Kidney glomerular epithelial cell (primary cell): ENCODE results near the gene PLEKHA7.

Experiments
- DNase-seq: peaks from one replicate; lab custom pipeline; 2025; lab: John Stamatoyannopoulos, UW

PLEKHA7 gene

GRCh38 chr11:16809886-16810668 lies 204.1 kb downstream of the PLEKHA7 start:
- DNase-seq, result no peak

GRCh38 chr11:16807306-16807705 lies 206.9 kb downstream of the PLEKHA7 start:
- no peak for DNase-seq

DNA sequence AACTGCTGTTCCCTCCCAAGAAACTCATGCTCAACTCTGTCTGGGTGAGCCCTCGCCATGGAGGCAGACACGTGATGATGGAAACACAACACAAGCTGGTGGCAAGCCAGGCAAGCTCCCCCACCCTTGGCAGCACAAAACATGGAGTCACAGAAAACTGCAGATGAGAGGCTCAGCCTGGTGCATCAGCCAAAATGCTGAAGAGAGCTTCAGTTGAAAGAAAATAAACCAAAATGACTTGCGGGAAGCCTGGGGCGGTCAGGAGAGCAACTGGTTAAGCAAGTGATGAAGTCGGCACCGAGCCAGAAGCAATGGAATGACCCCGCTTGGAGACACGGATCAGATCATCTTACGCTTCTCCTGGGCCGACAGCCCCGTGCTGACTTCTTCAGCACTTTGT lies 207.4 kb downstream of the PLEKHA7 start:
- DNase-seq, result no peak

DNA sequence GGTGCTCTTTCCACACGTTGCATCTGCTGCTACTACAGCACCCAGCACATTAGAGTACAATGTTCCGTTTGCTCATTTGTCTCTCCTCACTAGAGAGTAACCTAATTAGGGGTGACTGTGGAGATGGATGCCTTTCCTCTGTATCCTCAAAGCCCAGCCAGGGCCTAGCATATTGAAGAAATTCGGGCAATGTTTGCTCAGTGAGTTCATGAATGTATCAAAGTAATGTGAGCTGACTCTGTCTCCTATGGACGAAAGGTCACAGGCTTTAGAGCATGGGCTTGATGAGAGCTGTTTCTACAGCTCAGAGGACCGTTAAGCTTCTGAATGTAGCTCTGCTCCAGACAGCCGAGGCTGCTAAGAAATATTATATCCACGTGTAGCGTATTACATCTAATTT lies 208.3 kb downstream of the PLEKHA7 start:
- no peak for DNase-seq

- no peak for DNase-seq
Measured at GRCh38 chr11:16804104-16804947, 209.9 kb downstream of the PLEKHA7 start.

- no peak for DNase-seq
Measured at GRCh38 chr11:16801288-16801980, 212.8 kb downstream of the PLEKHA7 start.

GRCh38 chr11:16800382-16800781 lies 213.8 kb downstream of the PLEKHA7 start:
- DNase-seq, result no peak

GRCh38 chr11:16799890-16800289 lies 214.3 kb downstream of the PLEKHA7 start:
- DNase-seq, result no peak

- no peak for DNase-seq
Measured at GRCh38 chr11:16799221-16799620, 215.0 kb downstream of the PLEKHA7 start.

DNA sequence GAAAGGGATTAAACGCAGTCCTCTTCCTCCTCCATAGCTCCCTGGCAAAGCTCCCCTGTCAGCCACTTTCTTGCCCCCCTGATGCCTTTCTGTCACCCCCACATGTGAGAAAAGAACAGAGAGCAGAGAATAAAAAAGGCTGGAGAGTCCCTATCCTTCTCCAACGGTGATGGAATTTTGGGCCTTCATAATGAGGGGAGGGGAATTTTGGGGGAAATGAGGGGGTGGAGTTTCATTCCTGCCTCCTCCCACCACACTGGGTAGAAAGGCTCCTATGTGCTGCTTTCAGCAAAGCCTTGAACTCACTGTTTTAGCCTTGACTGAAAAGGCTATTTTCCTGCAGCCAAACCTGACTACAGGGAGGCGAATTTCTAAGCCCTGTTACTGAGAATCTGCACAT lies 216.4 kb downstream of the PLEKHA7 start:
- DNase-seq, result no peak

GRCh38 chr11:16796311-16796710 lies 217.9 kb downstream of the PLEKHA7 start:
- no peak for DNase-seq

DNA sequence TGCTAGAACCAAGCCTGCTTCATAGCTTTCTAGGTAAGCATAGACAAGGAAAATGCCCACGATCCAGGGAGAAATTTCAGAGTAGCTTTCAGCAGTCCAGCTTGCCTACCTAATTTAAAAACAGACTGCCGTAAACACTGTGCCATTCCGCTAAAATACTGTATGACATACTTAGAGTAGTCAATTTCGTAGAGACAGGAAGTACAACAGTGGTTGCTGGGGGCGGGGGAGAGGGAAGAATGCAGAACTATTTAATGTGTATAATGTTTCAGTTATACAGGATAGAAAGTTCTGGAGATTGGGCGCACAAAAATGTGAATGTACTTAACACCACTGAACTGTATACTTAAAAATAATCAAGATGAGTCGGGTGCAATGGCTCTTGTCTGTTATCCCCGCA lies 219.1 kb downstream of the PLEKHA7 start:
- no peak for DNase-seq

GRCh38 chr11:16794047-16794818 lies 220.0 kb downstream of the PLEKHA7 start:
- no peak for DNase-seq

DNA sequence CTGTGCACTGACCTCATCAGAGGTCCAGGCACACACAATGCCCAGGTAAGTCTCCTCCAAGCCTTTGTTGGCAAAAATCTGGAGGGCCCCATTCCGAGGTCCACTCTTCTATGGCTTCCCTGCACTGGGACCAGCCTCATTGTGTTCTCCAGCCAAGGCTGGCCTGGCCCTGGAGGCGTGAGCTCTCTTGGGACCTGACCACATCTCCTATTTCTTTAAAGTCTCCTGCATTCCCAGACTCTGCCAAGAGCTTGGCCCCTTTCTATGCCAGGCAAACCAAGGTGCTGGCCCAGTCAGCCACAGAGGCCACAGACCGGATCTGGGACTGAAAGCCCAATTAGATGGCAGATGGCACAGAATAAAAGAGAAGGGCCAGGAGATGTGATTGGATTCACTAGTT lies 220.7 kb downstream of the PLEKHA7 start:
- DNase-seq, result no peak

- no peak for DNase-seq
Measured at GRCh38 chr11:16793009-16793408, 221.2 kb downstream of the PLEKHA7 start.

DNA sequence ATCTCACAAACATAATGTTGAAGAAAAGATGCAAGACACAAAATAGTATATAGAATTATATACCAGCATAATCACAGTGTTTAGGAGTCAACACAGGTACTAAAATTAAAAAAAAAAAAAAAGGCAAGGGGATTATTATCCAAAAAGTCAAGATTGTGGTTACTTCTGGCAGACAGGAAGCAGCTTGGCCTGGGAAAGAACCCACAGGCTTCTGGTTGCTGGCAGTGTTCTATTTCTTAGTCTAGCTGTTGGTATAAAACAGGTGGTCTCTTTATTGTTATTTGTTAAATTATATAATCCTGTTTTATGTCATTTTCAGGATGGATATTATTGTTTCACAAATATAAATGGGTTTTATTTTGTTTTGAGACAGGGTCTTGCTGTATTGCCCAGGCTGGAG lies 221.8 kb downstream of the PLEKHA7 start:
- no peak for DNase-seq

GRCh38 chr11:16791191-16791961 lies 222.8 kb downstream of the PLEKHA7 start:
- DNase-seq, result peak; percentile 93

DNA sequence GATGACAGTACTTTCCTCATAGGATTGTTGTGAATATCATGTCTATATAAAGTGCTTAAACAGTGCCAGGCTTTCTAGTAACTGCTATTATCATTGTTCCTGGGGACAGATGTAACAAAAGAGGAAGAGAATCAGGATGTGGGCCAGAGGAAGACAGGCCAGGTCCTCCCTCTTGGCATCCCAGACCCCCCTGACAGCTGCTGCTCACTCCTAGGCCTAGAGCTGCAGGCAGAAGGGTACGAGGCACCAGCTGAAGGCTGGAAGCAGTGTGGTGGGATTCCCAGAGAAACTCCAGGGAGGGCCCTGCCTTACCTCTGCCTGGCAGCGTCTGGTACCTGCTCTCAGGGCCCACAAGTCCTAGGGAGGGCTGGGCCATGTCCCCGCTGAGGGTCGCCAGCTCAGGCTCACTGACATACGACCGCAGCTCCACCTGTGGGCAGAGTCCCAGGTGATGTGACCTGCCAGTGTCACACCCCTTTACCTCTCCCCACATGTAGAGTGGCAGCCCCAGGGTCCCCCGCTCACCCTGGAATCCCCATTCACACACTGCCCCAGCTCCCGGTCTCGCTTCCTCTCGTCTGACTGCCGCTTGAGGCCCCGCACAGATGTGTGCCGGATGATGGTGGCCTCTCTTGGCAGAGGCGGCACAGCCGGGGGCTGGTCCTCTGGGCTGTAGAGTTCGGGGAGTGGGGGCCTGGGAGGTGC lies 223.6 kb downstream of the PLEKHA7 start:
- DNase-seq, result no peak

- DNase-seq, result no peak
Measured at GRCh38 chr11:16789560-16790485, 224.4 kb downstream of the PLEKHA7 start.
